WTC11 (cell line): ENCODE measurements around the gene PCIF1. TPM values are rescaled to one million over a fixed set of nuclear protein-coding genes. Genes with fewer than 3 reads are reported as not detected.

ENCODE experiments used
- AFF4 ChIP-seq: sonication (generic); formaldehyde crosslinking; IDR thresholded peaks from 2 replicates; pipeline ENCODE4 v1.8.1; 2023; ENCODE audit warnings: mild to moderate bottlenecking, missing genetic modification reagents, borderline replicate concordance
- ATF2 ChIP-seq: sonication (generic); formaldehyde crosslinking; IDR thresholded peaks from 2 replicates; pipeline ENCODE4 v1.8.1; 2022; ENCODE audit warnings: low read depth, missing genetic modification reagents, borderline replicate concordance
- ATF3 ChIP-seq: sonication (generic); formaldehyde crosslinking; conservative IDR thresholded peaks from 2 replicates; pipeline ENCODE4 v1.8.1; 2022; ENCODE audit warnings: mild to moderate bottlenecking, missing genetic modification reagents
- ATF6 ChIP-seq: sonication (generic); formaldehyde crosslinking; IDR thresholded peaks from 2 replicates; pipeline ENCODE4 v1.8.1; 2023; ENCODE audit warnings: mild to moderate bottlenecking, missing genetic modification reagents
- CTCF ChIP-seq: fragments of 200-600 bp; IDR thresholded peaks from 2 replicates; pipeline ENCODE4 v1.8.0; 2022; ENCODE audit warnings: antibody characterized with exemption
- ETV6 ChIP-seq: sonication (generic); formaldehyde crosslinking; IDR thresholded peaks from 2 replicates; pipeline ENCODE4 v1.8.1; 2022; ENCODE audit warnings: mild to moderate bottlenecking, missing genetic modification reagents
- FOXP1 ChIP-seq: sonication (generic); formaldehyde crosslinking; IDR thresholded peaks from 2 replicates; pipeline ENCODE4 v1.8.0; 2022; ENCODE audit warnings: missing genetic modification reagents, mild to moderate bottlenecking, moderate library complexity, borderline replicate concordance
- FOXP4 ChIP-seq: sonication (generic); formaldehyde crosslinking; IDR thresholded peaks from 2 replicates; pipeline ENCODE4 v1.8.0; 2022; ENCODE audit warnings: mild to moderate bottlenecking, missing genetic modification reagents
- GTF2I ChIP-seq: fragments of 250-450 bp; sonication (Bioruptor Pico); conservative IDR thresholded peaks from 2 replicates; pipeline ENCODE4 v1.4.0; 2021; ENCODE audit warnings: mild to moderate bottlenecking
- HMGXB4 ChIP-seq: sonication (generic); formaldehyde crosslinking; IDR thresholded peaks from 2 replicates; pipeline ENCODE4 v1.8.1; 2023; ENCODE audit warnings: mild to moderate bottlenecking, moderate library complexity, missing genetic modification reagents
- IRF2 ChIP-seq: sonication (generic); formaldehyde crosslinking; IDR thresholded peaks from 2 replicates; pipeline ENCODE4 v1.8.0; 2022; ENCODE audit warnings: low read depth, missing genetic modification reagents, borderline replicate concordance
- KAT7 ChIP-seq: sonication (generic); formaldehyde crosslinking; IDR thresholded peaks from 2 replicates; pipeline ENCODE4 v1.8.1; 2023; ENCODE audit warnings: missing genetic modification reagents, mild to moderate bottlenecking, borderline replicate concordance
- NR2C2 ChIP-seq: sonication (generic); formaldehyde crosslinking; IDR thresholded peaks from 2 replicates; pipeline ENCODE4 v1.8.0; 2022; ENCODE audit warnings: mild to moderate bottlenecking, missing genetic modification reagents
- OVOL2 ChIP-seq: fragments of 250-450 bp; sonication (Bioruptor Pico); IDR thresholded peaks from 2 replicates; pipeline ENCODE4 v1.9.0; 2021; ENCODE audit warnings: mild to moderate bottlenecking, borderline replicate concordance
- PRRX2 ChIP-seq: fragments of 250-450 bp; sonication (Bioruptor Pico); IDR thresholded peaks from 2 replicates; pipeline ENCODE4 v1.8.0; 2021; ENCODE audit warnings: mild to moderate bottlenecking
- RELA ChIP-seq: sonication (generic); formaldehyde crosslinking; IDR thresholded peaks from 2 replicates; pipeline ENCODE4 v1.8.1; 2022; ENCODE audit warnings: missing genetic modification reagents, mild to moderate bottlenecking, borderline replicate concordance
- TEAD4 ChIP-seq: sonication (generic); formaldehyde crosslinking; IDR thresholded peaks from 2 replicates; pipeline ENCODE4 v1.8.0; 2022; ENCODE audit warnings: mild to moderate bottlenecking, missing genetic modification reagents
- USF2 ChIP-seq: sonication (generic); formaldehyde crosslinking; IDR thresholded peaks from 2 replicates; pipeline ENCODE4 v1.8.1; 2023; ENCODE audit warnings: mild to moderate bottlenecking, missing genetic modification reagents, moderate library complexity
- ZNF121 ChIP-seq: sonication (generic); formaldehyde crosslinking; IDR thresholded peaks from 2 replicates; pipeline ENCODE4 v1.8.0; 2023; ENCODE audit warnings: missing genetic modification reagents
- ZNF416 ChIP-seq: fragments of 250-450 bp; sonication (Bioruptor Pico); IDR thresholded peaks from 2 replicates; pipeline ENCODE4 v1.9.0; 2021; ENCODE audit warnings: mild to moderate bottlenecking, inconsistent platforms
- ZNF671 ChIP-seq: fragments of 250-450 bp; sonication (Bioruptor Pico); IDR thresholded peaks from 2 replicates; pipeline ENCODE4 v1.8.0; 2021; ENCODE audit warnings: mild to moderate bottlenecking
- total RNA-seq: library from RNA; stranded (reverse); gene quantifications from 3 replicates; pipeline ENCODE4 v1.2.3, GENCODE V29; 2021

Gene PCIF1
- total RNA-seq, 1 experiment from 2014 or later = 42.2 TPM

GRCh38 chr20:45971425-45971674, 36.9 kb downstream of the PCIF1 start (continued):
- TF ChIP-seq FOXP4 (CRISPR knock-in tag) (no peak), ATF3 (no peak), ATF6 (CRISPR knock-in tag) (no peak), USF2 (CRISPR knock-in tag) (no peak), CTCF (no peak), PRRX2 (CRISPR knock-in tag) (0 out of 2 replicates have a peak, but pooled peaks have one; percentile 55), TEAD4 (CRISPR knock-in tag) (no peak), HMGXB4 (CRISPR knock-in tag) (no peak; the same call in 1 of the 2 replicates), NR2C2 (no peak), ATF2 (no peak), ZNF671 (0 out of 2 replicates have a peak, but pooled peaks have one; percentile 35), ZNF416 (CRISPR knock-in tag) (0 out of 2 replicates have a peak, but pooled peaks have one; percentile 53), ETV6 (CRISPR knock-in tag) (no peak), KAT7 (CRISPR knock-in tag) (0 out of 2 replicates have a peak, but pooled peaks have one; percentile 54), AFF4 (CRISPR knock-in tag) (no peak), FOXP1 (CRISPR knock-in tag) (no peak; the same call in 1 of the 2 replicates), RELA (CRISPR knock-in tag) (no peak), OVOL2 (CRISPR knock-in tag) (no peak), GTF2I (CRISPR knock-in tag) (peak; percentile 100), IRF2 (CRISPR knock-in tag) (no peak), ZNF121 (CRISPR knock-in tag) (peak; percentile 88)
- TF ChIP-seq, all 79 proteins: peak for 9
